ENCODE data around the gene NDUFC2. TPM values are rescaled to one million over a fixed set of nuclear protein-coding genes. Genes with fewer than 3 reads are reported as not detected.

Gene NDUFC2
- total and polyA plus RNA-seq, 2 experiments from 2014 or later = 122 to 711 TPM

DNA sequence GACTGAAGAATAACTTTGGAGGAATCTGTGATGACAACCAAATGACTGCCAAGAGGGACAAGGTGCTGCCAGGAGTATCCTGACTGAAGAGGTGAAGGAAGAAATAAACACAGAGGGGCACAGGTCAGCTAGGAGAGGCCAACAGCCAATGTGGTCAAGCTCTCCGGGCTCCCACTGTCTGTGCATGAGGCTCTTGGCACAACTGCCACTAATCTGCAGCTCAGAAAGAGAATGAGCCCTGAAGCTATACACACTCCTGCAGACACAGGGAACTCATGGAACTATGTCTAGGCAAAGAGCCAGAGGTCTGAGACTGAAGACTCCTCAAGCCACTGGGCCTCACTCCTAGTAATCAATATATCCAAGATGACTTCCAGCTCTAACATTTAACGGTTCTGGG is 9.0 kb downstream of the NDUFC2 start:
- H3K27ac ChIP-seq (ENCODE audit: low read depth) = no peak overlapping the region
- no peak for ATAC-seq
- Mint-ChIP-seq H3K4me3 (no peak overlapping the region), H3K27me3 (ENCODE audit: insufficient read depth, low read depth, poor library complexity) (no peaks in the 10 kb centered on the region), H3K36me3 (ENCODE audit: low read depth) (peaks cover 37% of the 10 kb centered on the region), H3K4me1 (no peaks in the 10 kb centered on the region), H3K27ac (no peak overlapping the region), H3K9me3 (no peaks in the 10 kb centered on the region)
- peaks cover 10% of the 10 kb centered on the region for H4K20me1 ChIP-seq (replicated peaks; ENCODE audit: insufficient read depth)
- no peak for TF ChIP-seq POLR2AphosphoS5 (IDR thresholded peaks at IDR 0.05; ENCODE audit: low read depth)
- no peak for TF ChIP-seq STAT1 (IDR thresholded peaks at IDR 0.05; ENCODE audit: unreplicated experiment)
- TF ChIP-seq CREB1 (CRISPR knock-in tag; IDR thresholded peaks at IDR 0.05; ENCODE audit: low read depth) = no peak
- TF ChIP-seq, protein P1, sequence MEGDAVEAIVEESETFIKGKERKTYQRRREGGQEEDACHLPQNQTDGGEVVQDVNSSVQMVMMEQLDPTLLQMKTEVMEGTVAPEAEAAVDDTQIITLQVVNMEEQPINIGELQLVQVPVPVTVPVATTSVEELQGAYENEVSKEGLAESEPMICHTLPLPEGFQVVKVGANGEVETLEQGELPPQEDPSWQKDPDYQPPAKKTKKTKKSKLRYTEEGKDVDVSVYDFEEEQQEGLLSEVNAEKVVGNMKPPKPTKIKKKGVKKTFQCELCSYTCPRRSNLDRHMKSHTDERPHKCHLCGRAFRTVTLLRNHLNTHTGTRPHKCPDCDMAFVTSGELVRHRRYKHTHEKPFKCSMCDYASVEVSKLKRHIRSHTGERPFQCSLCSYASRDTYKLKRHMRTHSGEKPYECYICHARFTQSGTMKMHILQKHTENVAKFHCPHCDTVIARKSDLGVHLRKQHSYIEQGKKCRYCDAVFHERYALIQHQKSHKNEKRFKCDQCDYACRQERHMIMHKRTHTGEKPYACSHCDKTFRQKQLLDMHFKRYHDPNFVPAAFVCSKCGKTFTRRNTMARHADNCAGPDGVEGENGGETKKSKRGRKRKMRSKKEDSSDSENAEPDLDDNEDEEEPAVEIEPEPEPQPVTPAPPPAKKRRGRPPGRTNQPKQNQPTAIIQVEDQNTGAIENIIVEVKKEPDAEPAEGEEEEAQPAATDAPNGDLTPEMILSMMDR (conservative IDR thresholded peaks at IDR 0.05; ENCODE audit: low read depth in 2 of 2) = no peak
- no peak for TF ChIP-seq ZNF114 (CRISPR knock-in tag; IDR thresholded peaks at IDR 0.05)
- TF ChIP-seq, protein P2, sequence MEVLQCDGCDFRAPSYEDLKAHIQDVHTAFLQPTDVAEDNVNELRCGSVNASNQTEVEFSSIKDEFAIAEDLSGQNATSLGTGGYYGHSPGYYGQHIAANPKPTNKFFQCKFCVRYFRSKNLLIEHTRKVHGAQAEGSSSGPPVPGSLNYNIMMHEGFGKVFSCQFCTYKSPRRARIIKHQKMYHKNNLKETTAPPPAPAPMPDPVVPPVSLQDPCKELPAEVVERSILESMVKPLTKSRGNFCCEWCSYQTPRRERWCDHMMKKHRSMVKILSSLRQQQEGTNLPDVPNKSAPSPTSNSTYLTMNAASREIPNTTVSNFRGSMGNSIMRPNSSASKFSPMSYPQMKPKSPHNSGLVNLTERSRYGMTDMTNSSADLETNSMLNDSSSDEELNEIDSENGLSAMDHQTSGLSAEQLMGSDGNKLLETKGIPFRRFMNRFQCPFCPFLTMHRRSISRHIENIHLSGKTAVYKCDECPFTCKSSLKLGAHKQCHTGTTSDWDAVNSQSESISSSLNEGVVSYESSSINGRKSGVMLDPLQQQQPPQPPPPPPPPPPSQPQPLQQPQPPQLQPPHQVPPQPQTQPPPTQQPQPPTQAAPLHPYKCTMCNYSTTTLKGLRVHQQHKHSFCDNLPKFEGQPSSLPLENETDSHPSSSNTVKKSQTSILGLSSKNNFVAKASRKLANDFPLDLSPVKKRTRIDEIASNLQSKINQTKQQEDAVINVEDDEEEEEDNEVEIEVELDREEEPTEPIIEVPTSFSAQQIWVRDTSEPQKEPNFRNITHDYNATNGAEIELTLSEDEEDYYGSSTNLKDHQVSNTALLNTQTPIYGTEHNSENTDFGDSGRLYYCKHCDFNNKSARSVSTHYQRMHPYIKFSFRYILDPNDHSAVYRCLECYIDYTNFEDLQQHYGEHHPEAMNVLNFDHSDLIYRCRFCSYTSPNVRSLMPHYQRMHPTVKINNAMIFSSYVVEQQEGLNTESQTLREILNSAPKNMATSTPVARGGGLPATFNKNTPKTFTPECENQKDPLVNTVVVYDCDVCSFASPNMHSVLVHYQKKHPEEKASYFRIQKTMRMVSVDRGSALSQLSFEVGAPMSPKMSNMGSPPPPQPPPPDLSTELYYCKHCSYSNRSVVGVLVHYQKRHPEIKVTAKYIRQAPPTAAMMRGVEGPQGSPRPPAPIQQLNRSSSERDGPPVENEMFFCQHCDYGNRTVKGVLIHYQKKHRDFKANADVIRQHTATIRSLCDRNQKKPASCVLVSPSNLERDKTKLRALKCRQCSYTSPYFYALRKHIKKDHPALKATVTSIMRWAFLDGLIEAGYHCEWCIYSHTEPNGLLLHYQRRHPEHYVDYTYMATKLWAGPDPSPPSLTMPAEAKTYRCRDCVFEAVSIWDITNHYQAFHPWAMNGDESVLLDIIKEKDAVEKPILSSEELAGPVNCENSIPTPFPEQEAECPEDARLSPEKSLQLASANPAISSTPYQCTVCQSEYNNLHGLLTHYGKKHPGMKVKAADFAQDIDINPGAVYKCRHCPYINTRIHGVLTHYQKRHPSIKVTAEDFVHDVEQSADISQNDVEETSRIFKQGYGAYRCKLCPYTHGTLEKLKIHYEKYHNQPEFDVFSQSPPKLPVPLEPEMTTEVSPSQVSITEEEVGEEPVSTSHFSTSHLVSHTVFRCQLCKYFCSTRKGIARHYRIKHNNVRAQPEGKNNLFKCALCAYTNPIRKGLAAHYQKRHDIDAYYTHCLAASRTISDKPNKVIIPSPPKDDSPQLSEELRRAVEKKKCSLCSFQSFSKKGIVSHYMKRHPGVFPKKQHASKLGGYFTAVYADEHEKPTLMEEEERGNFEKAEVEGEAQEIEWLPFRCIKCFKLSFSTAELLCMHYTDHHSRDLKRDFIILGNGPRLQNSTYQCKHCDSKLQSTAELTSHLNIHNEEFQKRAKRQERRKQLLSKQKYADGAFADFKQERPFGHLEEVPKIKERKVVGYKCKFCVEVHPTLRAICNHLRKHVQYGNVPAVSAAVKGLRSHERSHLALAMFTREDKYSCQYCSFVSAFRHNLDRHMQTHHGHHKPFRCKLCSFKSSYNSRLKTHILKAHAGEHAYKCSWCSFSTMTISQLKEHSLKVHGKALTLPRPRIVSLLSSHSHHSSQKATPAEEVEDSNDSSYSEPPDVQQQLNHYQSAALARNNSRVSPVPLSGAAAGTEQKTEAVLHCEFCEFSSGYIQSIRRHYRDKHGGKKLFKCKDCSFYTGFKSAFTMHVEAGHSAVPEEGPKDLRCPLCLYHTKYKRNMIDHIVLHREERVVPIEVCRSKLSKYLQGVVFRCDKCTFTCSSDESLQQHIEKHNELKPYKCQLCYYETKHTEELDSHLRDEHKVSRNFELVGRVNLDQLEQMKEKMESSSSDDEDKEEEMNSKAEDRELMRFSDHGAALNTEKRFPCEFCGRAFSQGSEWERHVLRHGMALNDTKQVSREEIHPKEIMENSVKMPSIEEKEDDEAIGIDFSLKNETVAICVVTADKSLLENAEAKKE (CRISPR knock-in tag; IDR thresholded peaks at IDR 0.05) = no peak
- TF ChIP-seq EZH2 (IDR thresholded peaks at IDR 0.05; ENCODE audit: low read depth, unreplicated experiment) = no peak
- TF ChIP-seq, protein P3, sequence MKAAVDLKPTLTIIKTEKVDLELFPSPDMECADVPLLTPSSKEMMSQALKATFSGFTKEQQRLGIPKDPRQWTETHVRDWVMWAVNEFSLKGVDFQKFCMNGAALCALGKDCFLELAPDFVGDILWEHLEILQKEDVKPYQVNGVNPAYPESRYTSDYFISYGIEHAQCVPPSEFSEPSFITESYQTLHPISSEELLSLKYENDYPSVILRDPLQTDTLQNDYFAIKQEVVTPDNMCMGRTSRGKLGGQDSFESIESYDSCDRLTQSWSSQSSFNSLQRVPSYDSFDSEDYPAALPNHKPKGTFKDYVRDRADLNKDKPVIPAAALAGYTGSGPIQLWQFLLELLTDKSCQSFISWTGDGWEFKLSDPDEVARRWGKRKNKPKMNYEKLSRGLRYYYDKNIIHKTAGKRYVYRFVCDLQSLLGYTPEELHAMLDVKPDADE (IDR thresholded peaks at IDR 0.05) = no peak
- TF ChIP-seq REST (IDR thresholded peaks at IDR 0.05; ENCODE audit: unreplicated experiment) = no peak
- TF ChIP-seq JUNB (IDR thresholded peaks at IDR 0.05; ENCODE audit: unreplicated experiment) = no peak
- peaks cover 27% of the 10 kb centered on the region for H3K79me2 ChIP-seq (replicated peaks; ENCODE audit: insufficient read depth)
- no peak overlapping the region for H2AFZ ChIP-seq
- no peaks in the 10 kb centered on the region for H3K4me1 ChIP-seq (ENCODE audit: insufficient read depth)
- no peaks in the 10 kb centered on the region; the same call in 1 of the 2 replicates for H3F3A ChIP-seq (replicated peaks; ENCODE audit: low read depth)
- H3K4me2 ChIP-seq = no peak overlapping the region
- H3K9me2 ChIP-seq (ENCODE audit: insufficient read depth) = no peaks in the 10 kb centered on the region
- no peak overlapping the region for H3K4me3 ChIP-seq
- DNase-seq (ENCODE audit: low spot score) = no peak
- no peaks in the 10 kb centered on the region for H3K27me3 ChIP-seq (ENCODE audit: insufficient read depth)
- peaks cover 7% of the 10 kb centered on the region; the same call in 1 of the 2 replicates for H3K36me3 ChIP-seq (ENCODE audit: insufficient read depth)
